Mucosa of rectum (tissue), 2 donors: Measurements from ENCODE around the gene DPEP2NB.

ENCODE experiments used
- H3K27ac ChIP-seq, 2 donors: one replicate each; pipeline ENCODE4 v1.7.0; 2013; ENCODE audit warnings: inconsistent platforms in 2 of 2, low read depth in 2 of 2, low read length in 2 of 2
- H3K27me3 ChIP-seq, 2 donors: one replicate each; pipeline ENCODE4 v1.7.0; 2013; ENCODE audit warnings: low read length in 2 of 2; ENCODE audit not compliant: control insufficient read depth in 2 of 2, insufficient read depth in 2 of 2
- H3K36me3 ChIP-seq, 2 donors: one replicate each; pipeline ENCODE4 v1.7.0; 2013; ENCODE audit warnings: low read length in 2 of 2; ENCODE audit not compliant: control insufficient read depth in 2 of 2, insufficient read depth in 2 of 2
- H3K4me1 ChIP-seq, 2 donors: one replicate each; pipeline ENCODE4 v1.7.0; 2013; ENCODE audit warnings: low read length in 2 of 2, mild to moderate bottlenecking in 1 of 2; ENCODE audit not compliant: control insufficient read depth in 2 of 2, insufficient read depth in 2 of 2
- H3K4me3 ChIP-seq, 2 donors: one replicate each; pipeline ENCODE4 v1.7.0; 2013; ENCODE audit warnings: low read length in 2 of 2
- H3K9ac ChIP-seq, 2 donors: one replicate each; pipeline ENCODE4 v1.7.0; 2013; ENCODE audit warnings: low read length in 2 of 2, low read depth in 1 of 2, mild to moderate bottlenecking in 1 of 2
- H3K9me3 ChIP-seq, 2 donors: one replicate each; pipeline ENCODE4 v1.7.0; 2013; ENCODE audit warnings: low read length in 2 of 2; ENCODE audit not compliant: control insufficient read depth in 2 of 2
- donor health status: healthy.
- donor health status: Normal muscosa, but diverticular disease.

Gene DPEP2NB

GRCh38 chr16:68015681-68016080 lies at the start of gene DPEP2NB:
TSS of gene DPEP2NB (minus strand) at chr16:68015911. CDS start at chr16:68015770, 141 bp downstream.
- Histone ChIP-seq H3K9ac (no peak within 1 kb of the TSS), H3K4me1 (no peaks in the 10 kb centered on the region), H3K27ac (no peak within 1 kb of the TSS), H3K4me3 (no peak within 1 kb of the TSS), H3K9me3 (no peaks in the 10 kb centered on the region), H3K36me3 (no peaks in the 10 kb centered on the region), H3K27me3 (no peaks in the 10 kb centered on the region)

DNA sequence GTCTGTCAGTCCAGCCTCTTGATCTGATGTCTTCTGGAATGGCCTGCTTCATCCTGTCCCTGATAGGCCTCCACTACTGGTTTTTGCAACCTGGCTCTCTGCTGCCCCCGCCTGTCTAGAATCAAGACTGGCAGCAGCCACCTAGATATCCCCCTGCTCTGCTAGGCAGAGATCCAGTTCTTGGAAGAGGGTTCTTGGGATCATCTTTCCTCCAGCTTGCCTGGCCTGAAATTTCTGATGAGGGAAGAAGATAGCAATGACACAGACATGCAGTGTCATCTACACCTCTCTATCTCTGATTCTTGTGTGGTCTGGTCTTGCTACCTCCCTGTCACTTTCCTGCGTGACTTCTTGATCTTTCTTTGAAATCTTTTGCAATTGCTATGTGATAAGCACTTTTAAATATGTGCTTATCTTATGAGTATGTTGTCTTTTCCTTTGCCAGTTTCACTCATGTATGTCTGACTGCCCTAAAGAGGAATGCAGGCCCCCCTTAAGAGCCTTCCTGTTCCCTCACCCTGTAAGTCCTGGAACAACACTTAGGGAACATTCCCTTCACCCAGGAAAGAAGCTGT lies 49.2 kb upstream of the DPEP2NB start:
- no peaks in the 10 kb centered on the region for H3K9me3 ChIP-seq
- H3K27ac ChIP-seq, result no peak overlapping the region
- H3K27me3 ChIP-seq, result no peaks in the 10 kb centered on the region
- H3K4me3 ChIP-seq, result no peak overlapping the region
- peaks cover 5 to 23% of the 10 kb centered on the region in 2 donors for H3K36me3 ChIP-seq
- no peak overlapping the region for H3K9ac ChIP-seq
- H3K4me1 ChIP-seq, result peaks cover 12 to 17% of the 10 kb centered on the region in 2 donors

DNA sequence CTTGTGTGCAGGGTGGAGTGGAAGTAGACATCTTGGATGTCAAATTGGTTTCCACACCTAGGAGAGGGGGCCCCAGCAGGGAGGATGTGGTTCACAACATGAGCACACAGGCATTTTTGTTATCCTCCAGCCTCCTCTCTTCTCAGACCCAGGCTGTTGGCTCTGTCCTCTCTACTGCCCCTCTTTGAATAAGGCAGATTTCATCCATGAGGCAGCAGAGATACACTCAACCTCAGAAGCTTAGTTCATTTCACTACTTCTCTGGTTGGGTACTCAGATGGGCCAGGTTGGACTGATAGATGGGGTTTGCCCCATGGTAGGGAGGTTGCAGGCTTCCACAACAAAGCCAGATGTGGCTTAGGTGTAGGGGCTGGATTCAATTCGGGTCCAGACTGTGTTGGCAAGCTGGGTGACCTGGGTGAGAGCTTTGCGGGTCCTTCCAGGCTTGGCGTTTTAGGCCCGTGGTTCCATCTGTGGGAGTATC lies 47.2 kb upstream of the DPEP2NB start:
- Histone ChIP-seq H3K4me1 (peaks cover 1 to 2% of the 10 kb centered on the region in 2 donors), H3K9ac (no peak overlapping the region), H3K9me3 (no peaks in the 10 kb centered on the region), H3K27me3 (no peaks in the 10 kb centered on the region), H3K4me3 (no peak overlapping the region), H3K36me3 (peaks cover 2 to 24% of the 10 kb centered on the region in 2 donors), H3K27ac (no peak overlapping the region)

GRCh38 chr16:68061396-68061795 lies 45.7 kb upstream of the DPEP2NB start:
- Histone ChIP-seq H3K4me1 (no peaks in the 10 kb centered on the region), H3K27me3 (no peaks in the 10 kb centered on the region), H3K9ac (no peak overlapping the region), H3K9me3 (no peaks in the 10 kb centered on the region), H3K27ac (no peak overlapping the region), H3K4me3 (no peak overlapping the region), H3K36me3 (peaks cover 3 to 20% of the 10 kb centered on the region in 2 donors)

GRCh38 chr16:68059804-68060203 lies 44.1 kb upstream of the DPEP2NB start:
- H3K36me3 ChIP-seq, result peaks cover 8 to 14% of the 10 kb centered on the region in 2 donors
- H3K9ac ChIP-seq, result no peak overlapping the region
- no peaks in the 10 kb centered on the region for H3K9me3 ChIP-seq
- H3K4me1 ChIP-seq, result no peaks in the 10 kb centered on the region
- H3K27ac ChIP-seq, result no peak overlapping the region
- H3K4me3 ChIP-seq, result no peak overlapping the region
- H3K27me3 ChIP-seq, result no peaks in the 10 kb centered on the region

DNA sequence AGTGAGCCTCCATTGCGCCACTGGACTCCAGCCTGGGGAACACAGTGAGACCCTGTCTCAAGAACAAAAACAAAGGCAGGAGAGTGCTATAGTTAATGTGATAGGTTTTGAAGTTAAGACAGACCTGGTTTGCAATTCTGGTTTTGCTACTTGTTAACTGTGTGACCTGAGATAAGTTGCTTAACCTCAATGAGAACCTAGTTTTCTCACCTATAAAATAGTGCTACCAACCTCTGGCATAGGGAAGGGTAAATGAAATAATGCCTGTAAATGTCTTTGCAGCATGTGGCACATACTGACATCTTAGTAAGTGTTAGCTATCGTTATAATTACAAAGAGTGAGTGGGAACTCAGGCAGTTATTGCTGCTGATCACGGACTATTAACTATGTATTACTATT lies 39.7 kb upstream of the DPEP2NB start:
- no peak overlapping the region for H3K4me3 ChIP-seq
- H3K36me3 ChIP-seq, result peaks cover 15 to 20% of the 10 kb centered on the region in 2 donors
- H3K9me3 ChIP-seq, result no peaks in the 10 kb centered on the region
- no peaks in the 10 kb centered on the region for H3K27me3 ChIP-seq
- H3K27ac ChIP-seq, result no peak overlapping the region
- no peaks in the 10 kb centered on the region for H3K4me1 ChIP-seq
- no peak overlapping the region for H3K9ac ChIP-seq

- Histone ChIP-seq H3K36me3 (peaks cover 23 to 32% of the 10 kb centered on the region in 2 donors), H3K27me3 (no peaks in the 10 kb centered on the region), H3K27ac (no peak overlapping the region), H3K9ac (no peak overlapping the region), H3K4me3 (no peak overlapping the region), H3K4me1 (no peaks in the 10 kb centered on the region), H3K9me3 (no peaks in the 10 kb centered on the region)
Measured at GRCh38 chr16:68049449-68049848, 33.7 kb upstream of the DPEP2NB start.

DNA sequence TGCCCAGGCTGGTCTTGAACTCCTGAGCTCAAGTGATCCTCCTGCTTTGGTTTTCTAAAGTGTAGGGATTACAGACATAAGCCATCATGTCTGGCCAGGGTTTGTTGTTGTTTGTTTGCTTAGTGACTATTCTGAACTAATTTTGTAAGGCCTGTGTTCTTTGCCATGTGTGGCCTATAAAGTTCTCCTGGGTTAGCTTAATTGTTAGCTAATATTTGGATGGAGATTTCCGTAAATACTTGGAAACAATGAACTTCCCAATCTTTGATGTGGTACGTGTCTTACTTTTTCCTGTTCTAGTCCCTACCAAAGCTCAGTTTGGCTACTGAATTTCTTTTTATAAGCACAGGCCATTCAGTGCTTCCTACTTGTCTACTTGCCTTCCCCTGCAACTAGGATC lies 32.3 kb upstream of the DPEP2NB start:
- Histone ChIP-seq H3K4me3 (no peak overlapping the region), H3K27me3 (no peaks in the 10 kb centered on the region), H3K9ac (no peak overlapping the region), H3K4me1 (no peaks in the 10 kb centered on the region), H3K27ac (no peak overlapping the region), H3K9me3 (no peaks in the 10 kb centered on the region), H3K36me3 (peaks cover 17 to 29% of the 10 kb centered on the region in 2 donors)

GRCh38 chr16:68046106-68046505 lies 30.4 kb upstream of the DPEP2NB start:
- H3K27me3 ChIP-seq, result no peaks in the 10 kb centered on the region
- H3K36me3 ChIP-seq, result peaks cover 19 to 23% of the 10 kb centered on the region in 2 donors
- no peak overlapping the region for H3K9ac ChIP-seq
- H3K4me1 ChIP-seq, result peaks cover 0 to 2% of the 10 kb centered on the region in 2 donors
- H3K9me3 ChIP-seq, result no peaks in the 10 kb centered on the region
- no peak overlapping the region for H3K4me3 ChIP-seq
- H3K27ac ChIP-seq, result no peak overlapping the region

- H3K4me1 ChIP-seq, result peaks cover 2% of the 10 kb centered on the region in 2 donors
- H3K27me3 ChIP-seq, result no peaks in the 10 kb centered on the region
- H3K9me3 ChIP-seq, result no peaks in the 10 kb centered on the region
- no peak overlapping the region for H3K9ac ChIP-seq
- peaks cover 4 to 11% of the 10 kb centered on the region in 2 donors for H3K36me3 ChIP-seq
- no peak overlapping the region for H3K27ac ChIP-seq
- no peak overlapping the region for H3K4me3 ChIP-seq
Measured at GRCh38 chr16:68041783-68042182, 26.1 kb upstream of the DPEP2NB start.
